LNCAP (cell line): ENCODE measurements around the gene REV3L.

ENCODE experiments used
- TF ChIP-seq, protein P1 (sequence below): fragments of 450-650 bp; IDR thresholded peaks from 2 replicates; pipeline ENCODE4 v1.5.1; 2017; ENCODE audit warnings: mild to moderate bottlenecking

The REV3L gene

DNA sequence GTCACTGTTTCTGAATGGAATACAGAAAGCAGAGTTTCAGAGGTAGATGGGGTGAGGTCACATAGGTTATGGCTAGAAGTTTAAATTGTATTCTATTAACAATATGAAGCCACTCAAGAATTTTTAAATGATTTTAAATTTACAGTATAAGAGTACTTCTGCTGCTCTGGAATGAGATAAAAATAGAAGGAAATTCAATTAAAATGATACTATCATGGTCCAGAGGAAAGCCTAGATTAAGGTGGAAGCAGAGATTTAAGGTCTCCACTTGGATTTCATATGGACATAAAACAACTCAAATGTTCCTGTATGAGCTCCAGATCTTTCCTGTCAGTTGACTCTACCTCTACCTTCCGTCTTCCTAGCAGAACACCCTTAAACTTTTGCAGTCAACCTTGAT lies 68.6 kb downstream of the REV3L start:
- TF ChIP-seq, protein P1, sequence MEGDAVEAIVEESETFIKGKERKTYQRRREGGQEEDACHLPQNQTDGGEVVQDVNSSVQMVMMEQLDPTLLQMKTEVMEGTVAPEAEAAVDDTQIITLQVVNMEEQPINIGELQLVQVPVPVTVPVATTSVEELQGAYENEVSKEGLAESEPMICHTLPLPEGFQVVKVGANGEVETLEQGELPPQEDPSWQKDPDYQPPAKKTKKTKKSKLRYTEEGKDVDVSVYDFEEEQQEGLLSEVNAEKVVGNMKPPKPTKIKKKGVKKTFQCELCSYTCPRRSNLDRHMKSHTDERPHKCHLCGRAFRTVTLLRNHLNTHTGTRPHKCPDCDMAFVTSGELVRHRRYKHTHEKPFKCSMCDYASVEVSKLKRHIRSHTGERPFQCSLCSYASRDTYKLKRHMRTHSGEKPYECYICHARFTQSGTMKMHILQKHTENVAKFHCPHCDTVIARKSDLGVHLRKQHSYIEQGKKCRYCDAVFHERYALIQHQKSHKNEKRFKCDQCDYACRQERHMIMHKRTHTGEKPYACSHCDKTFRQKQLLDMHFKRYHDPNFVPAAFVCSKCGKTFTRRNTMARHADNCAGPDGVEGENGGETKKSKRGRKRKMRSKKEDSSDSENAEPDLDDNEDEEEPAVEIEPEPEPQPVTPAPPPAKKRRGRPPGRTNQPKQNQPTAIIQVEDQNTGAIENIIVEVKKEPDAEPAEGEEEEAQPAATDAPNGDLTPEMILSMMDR = no peak

DNA sequence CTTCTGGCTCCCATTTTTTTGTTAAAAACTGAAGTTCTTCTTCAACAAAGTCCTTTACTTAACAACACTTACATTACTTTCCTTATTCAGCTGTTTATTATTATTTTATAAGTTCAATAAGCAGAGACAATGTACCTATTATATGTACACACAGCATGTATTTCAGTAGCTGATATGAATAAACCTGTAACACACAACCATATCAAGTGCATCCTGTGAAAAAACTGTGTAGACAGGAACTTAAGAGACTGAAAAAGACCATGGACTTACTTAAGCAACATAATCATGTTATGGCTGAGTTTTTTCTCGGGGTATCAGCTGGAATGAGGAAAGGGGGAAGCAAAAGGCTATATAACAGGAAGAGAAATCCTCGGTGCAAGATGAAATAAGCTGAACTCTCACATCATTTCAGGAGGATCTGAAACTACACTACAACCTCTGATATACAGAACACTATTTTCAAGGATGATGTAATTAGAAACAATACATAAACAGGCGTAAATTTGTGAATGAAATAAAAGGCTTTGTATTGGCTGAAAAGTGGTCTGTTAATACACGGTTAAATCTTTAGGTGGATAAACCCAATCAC lies 70.9 kb downstream of the REV3L start:
- TF ChIP-seq, protein P1 = no peak

DNA sequence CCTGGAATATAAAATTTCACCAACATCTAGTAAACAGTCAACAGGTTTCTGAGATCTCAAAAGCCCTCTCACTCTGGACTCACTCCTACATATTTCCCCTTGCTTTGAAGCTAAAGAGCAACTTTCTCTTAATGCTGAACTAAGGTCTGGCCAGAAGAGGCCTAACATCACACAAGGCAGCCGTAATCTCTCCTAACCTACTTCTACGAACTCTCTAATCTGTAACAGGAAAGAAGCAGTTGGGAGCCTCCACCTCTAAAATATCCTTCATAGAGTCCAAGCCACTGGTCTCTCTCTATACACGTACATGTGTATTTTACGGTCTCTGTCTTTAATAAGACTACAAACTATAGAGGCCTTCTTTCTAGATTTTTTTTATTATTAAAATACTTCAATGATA lies 72.0 kb downstream of the REV3L start:
- TF ChIP-seq, protein P1 = no peak

GRCh38 chr6:111410371-111410770 lies 72.6 kb downstream of the REV3L start:
- TF ChIP-seq, protein P1 = no peak

DNA sequence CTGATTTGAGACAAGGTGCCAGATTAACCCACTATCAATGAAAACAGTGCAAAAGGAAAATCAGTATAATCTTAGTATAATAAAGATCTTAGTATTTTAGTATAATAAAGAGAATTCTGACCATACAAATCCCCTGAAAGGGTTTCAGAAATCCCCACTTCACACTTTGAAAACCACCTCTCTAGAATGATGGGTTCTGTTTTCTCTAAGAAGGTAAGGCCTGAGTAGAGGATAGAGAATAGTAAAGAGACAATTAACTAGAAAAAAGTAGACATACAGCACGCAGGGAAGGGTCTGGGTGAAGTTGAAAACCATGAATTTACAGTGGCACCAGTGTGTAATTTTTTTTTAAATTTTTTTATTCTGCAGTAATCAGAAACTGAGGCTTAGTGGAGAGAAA lies 73.6 kb downstream of the REV3L start:
- TF ChIP-seq, protein P1 = no peak

DNA sequence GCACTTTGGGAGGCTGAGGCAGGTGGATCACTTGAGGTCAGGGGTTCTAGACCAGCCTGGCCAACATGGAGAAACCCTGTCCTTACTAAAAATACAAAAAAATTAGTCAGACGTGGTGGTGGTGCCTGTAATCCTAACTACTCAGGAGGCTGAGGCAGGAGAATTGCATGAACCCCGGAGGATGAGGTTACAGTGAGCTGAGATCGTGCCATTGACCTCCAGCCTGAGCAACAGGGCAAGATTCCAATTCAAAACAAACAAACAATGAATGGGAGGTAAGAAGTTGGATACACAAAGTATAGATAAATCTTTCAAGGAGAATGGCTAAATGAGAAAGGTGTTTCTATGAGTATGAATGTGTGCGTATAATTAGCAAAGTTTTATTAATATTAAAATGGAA lies 75.3 kb downstream of the REV3L start:
- TF ChIP-seq, protein P1 = no peak

DNA sequence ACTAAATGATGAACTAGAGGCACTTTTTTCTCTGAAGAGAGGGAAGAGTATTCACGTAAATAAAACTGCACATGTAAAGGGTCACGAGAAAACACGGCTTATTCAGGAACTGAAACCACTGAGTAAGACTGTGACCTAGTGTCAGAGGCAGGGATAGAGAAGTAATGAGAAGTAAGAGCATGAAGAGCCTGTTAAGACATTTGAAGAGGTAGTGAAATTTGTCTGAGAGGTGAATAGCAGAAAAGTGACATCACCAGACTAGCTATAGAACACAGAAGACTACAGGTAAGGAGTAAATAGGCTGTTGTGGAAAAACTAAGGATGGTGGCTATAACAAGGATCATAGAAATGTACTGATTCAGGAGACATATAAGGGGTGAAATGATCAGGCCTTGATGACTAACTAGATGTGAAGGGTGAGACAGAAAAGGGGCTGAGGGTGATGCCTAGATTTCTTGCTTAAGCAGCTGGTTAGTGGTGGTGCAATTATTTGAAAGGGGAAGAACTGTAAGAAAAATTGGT lies 76.8 kb downstream of the REV3L start:
- TF ChIP-seq, protein P1 = no peak

DNA sequence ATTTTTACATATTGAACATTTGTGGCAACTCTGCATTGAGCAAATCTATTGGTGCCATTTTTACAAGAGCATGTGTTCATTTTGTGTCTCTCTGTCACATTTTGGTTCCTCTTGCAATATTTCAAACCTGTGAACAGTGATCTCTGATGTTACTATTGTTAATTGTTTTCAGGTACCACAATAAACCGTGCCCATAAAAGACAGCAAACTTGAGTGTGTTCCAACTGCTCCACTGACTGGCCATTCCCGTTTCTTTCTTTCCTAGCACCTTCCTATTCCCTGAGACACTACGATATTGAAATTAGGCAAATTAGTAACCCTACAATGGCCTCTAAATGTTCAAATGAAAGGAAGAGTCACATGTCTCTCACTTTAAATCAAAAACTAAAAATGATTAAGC lies 79.6 kb downstream of the REV3L start:
- TF ChIP-seq, protein P1 = no peak
